ENCODE measurements around the gene FTO. TPM values are rescaled to one million over a fixed set of nuclear protein-coding genes. Genes with fewer than 3 reads are reported as not detected.

Gene FTO
- total RNA-seq, 1 experiment from 2014 or later = 43.0 TPM

- in situ Hi-C loops (cut with HindIII; ENCODE audit: low sequenced_read_pairs) = no loop called here
- DNase-seq (ENCODE audit: low spot score) = no peak
Observed at GRCh38 chr16:53911513-53911912, 207.6 kb downstream of the FTO start.

DNA sequence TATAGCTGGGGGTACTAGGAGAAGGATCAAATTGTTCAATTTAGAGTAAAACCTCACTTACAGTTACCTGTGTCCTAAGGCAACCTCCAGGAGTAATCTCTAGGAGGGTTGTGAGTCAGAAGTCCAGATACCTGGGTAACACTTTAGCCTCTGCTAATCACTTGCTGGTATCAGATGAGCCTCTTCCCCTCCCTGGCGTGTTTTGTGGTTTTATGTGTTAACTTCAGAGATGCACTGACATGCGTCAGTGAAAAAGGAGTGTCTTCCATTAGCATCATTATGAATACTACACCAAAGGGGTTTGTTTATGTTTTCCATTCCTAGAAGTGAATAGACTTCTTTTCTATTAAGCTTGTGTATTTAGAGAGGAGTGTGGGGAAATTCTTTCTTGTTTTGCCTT lies 208.2 kb downstream of the FTO start:
- in situ Hi-C loops (cut with HindIII; ENCODE audit: low sequenced_read_pairs) = no loop called here
- DNase-seq (ENCODE audit: low spot score) = no peak

DNA sequence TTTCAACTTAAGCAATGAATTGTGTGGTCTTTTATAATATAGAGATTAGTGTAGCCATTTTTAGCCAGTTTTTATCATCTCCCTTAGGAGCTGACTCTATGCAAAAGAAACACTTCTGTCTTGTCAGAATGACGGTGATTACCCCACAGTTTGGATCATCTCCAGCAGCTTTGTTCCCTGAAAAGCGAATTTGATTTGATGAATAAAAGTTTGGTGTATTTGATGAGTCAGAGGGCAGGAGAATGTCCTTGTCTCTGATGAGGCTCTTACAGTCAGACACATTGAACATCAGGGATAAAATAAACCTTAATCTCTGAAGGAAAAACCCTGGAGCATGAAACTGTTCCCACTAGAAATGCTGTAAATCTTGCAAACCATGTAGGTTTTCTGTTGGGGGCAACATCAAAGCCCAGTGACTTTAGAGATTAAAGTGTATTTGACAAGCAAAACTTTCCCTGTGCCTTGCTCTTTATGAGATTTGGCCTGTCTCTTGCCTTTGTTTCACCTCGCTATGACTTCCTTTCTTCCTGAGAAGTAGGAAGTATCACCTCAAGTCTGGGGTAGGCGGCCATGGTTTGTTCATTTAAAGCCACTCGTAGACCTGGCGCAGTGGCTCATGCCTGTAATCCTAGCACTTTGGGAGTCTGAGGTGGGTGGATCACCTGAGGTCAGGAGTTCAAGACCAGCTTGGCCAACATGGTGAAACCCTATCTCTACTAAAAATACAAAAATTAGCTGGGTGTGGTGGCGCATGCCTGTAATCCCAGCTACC lies 209.3 kb downstream of the FTO start:
- in situ Hi-C loops (cut with HindIII; ENCODE audit: low sequenced_read_pairs) = no loop called here
- no peak for DNase-seq (ENCODE audit: low spot score)

DNA sequence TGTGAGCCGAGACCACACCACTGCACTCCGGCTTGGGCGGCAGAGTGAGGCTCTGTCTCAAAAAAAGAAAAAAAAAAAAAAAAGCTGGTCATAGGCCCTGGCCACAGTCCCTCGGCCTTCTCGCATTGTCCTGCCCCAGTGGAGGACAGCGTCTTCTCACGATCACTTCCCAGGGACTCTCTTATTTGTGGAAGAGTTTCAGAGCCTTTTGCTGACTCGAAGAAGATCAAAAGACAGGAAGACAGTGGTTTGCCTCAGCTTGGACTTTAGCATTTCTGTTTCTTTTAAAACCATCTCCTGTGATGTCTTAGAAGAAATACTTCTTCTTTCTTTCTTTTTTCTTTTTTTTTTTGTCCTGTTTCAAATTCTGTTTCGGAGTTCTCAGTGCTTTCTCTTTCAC lies 210.0 kb downstream of the FTO start:
- DNase-seq (ENCODE audit: low spot score) = no peak
- in situ Hi-C loops (cut with HindIII; ENCODE audit: low sequenced_read_pairs) = no loop called here

- in situ Hi-C loops (cut with HindIII; ENCODE audit: low sequenced_read_pairs) = no loop called here
- no peak for DNase-seq (ENCODE audit: low spot score)
Observed at GRCh38 chr16:53914736-53915135, 210.8 kb downstream of the FTO start.

DNA sequence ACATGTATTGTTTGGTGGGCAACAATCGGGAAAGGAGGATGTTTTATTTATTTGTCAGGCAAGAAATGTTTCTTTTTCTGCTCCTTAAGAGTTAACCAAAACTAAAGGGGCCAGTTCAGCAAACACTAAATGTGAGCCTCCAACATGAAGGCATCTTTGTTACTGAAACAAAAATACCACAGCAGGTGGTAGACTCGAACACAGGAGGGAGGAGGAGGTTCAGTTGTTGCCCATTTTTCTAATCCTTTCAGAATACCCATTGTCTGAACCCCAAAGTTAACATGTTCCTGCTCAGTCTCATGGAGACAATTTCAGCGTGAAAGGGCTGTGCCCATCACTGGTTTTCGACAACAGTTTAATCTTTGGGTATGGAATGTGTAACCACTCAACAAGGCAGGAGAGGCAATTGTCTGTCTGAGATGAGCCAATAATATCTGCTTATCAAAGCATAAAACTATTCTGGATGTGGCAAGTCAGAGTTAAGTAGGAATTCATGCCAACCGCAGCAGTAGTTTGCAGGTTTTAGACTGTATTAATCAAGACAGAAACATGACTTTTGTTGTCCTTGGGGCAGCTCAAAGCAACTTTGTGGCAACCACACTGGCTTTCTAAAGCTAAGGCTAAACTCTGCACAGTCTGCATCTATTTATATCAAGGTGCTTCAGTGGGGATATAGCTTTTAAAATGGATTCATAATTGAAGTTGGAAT lies 211.7 kb downstream of the FTO start:
- no peak for DNase-seq (ENCODE audit: low spot score)
- in situ Hi-C loops (cut with HindIII; ENCODE audit: low sequenced_read_pairs) = no loop called here

DNA sequence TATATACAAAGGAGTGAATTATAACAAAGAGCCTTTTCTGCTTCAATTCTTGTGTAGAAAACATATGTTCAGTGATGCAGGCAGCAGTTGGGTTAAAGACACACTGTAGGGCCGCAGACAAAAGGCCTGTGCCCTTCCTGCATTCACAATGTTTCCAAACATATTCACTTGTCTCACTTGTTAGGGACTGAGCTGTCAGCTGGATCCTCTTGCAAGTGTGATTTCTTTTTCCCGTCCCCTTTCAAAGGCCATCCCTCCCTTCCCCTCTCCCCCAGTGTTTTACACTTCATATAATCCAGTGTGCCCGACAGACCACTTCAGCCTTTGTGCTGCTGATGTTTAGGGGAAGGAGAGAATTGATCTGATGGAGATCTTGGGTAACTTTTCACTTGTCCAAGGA lies 217.0 kb downstream of the FTO start:
- in situ Hi-C loops (cut with HindIII; ENCODE audit: low sequenced_read_pairs) = no loop called here
- no peak for DNase-seq (ENCODE audit: low spot score)

DNA sequence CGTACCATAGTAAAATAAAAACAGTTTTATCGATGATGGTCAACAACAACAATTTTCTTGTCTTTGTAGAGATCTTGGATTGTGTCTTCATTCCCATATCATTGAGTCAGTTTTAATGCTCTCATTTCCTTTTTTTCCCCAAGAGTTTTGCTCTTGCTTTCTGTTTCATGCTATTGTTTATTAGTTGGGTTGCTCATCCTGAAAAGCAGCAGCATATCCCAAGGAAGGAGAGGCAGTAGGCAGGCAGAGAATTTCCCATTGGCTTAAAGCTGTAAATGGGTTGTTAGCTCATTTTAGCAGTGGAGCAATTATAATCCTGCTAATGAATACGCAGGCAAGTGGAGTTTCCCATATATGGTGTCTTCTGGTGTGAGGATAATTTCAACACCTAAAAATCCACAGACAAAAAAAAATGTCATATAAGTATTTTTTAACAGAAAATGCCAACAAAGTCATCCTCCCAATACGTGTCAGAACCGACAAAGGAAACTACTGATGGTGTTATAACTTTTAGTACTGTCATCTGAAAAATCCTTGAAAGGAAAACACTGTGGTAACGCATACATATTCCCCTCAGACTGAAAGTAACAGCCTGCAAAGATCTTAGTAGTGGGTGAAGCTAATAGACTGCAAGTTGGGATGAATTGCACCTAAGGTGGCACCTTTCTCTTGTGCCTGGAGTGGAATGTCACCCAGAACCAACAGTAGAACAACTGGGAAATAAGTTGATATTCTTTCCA lies 218.3 kb downstream of the FTO start:
- no peak for DNase-seq (ENCODE audit: low spot score)
- in situ Hi-C loops (cut with HindIII; ENCODE audit: low sequenced_read_pairs) = no loop called here

- in situ Hi-C loops (cut with HindIII; ENCODE audit: low sequenced_read_pairs) = no loop called here
- DNase-seq (ENCODE audit: low spot score) = no peak
Observed at GRCh38 chr16:53922807-53923571, 219.0 kb downstream of the FTO start.

DNA sequence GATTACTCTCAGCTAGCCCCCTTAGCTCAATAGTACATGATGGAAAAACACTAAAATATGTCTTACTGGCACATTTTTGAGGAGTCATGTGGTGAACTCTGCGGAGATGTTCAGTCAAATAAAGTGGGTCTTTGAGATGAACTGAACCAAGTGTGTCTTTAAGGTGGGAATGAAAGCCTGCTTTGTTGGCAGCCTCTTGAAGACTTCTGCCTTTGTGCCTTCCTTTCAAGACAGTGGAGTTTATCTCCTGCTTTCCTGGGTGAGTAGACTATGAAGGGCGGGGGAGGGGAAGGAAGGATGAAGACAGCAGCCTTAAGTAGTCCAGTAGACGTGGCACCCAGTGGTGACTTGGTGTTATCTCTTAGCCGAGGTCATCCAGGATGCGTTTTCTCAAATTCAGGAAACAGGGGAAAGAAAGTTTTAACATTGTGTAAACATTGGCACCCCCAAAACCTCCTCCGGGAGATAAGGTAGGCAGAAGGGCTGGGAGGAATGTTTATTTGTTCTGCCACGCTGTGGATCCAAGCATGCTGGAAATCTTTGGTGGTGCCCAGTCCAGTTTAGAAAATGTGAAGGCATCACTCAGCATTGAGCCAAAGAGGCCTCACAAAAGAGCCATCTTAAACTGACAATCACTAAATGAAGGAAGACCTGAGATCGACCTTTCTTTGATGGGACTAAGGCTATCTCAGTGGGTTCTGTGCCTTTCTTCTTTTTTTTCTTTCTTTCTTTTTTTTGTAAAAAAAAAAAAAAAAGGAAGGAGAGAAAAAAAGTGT lies 220.6 kb downstream of the FTO start:
- in situ Hi-C loops (cut with HindIII; ENCODE audit: low sequenced_read_pairs) = no loop called here
- DNase-seq (ENCODE audit: low spot score) = no peak

GRCh38 chr16:53925107-53925410 lies 221.1 kb downstream of the FTO start:
- in situ Hi-C loops (cut with HindIII; ENCODE audit: low sequenced_read_pairs) = no loop called here
- no peak for DNase-seq (ENCODE audit: low spot score)

DNA sequence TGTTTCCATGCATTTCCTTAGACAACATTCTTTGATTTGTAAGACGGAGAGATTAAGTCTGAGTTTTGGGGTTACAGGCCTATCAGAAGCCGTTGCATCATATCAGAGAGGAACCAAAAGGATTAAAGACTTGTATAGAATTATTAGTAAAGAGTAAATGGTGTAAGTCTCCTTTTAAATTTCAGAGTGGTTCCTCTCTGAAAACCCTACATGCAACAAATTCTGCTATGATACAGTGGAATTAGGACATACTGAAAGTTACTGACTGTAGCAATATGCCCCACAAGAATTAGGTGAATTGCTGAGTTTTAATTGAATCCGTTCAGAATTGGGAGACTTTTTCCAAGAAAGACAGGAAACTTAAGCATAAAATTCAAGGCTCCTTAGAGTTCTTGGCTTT lies 221.6 kb downstream of the FTO start:
- DNase-seq (ENCODE audit: low spot score) = no peak
- in situ Hi-C loops (cut with HindIII; ENCODE audit: low sequenced_read_pairs) = no loop called here

- no peak for DNase-seq (ENCODE audit: low spot score)
- in situ Hi-C loops (cut with HindIII; ENCODE audit: low sequenced_read_pairs) = no loop called here
Observed at GRCh38 chr16:53926209-53926608, 222.3 kb downstream of the FTO start.

- no peak for DNase-seq (ENCODE audit: low spot score)
- in situ Hi-C loops (cut with HindIII; ENCODE audit: low sequenced_read_pairs) = no loop called here
Observed at GRCh38 chr16:53932975-53933374, 229.0 kb downstream of the FTO start.

DNA sequence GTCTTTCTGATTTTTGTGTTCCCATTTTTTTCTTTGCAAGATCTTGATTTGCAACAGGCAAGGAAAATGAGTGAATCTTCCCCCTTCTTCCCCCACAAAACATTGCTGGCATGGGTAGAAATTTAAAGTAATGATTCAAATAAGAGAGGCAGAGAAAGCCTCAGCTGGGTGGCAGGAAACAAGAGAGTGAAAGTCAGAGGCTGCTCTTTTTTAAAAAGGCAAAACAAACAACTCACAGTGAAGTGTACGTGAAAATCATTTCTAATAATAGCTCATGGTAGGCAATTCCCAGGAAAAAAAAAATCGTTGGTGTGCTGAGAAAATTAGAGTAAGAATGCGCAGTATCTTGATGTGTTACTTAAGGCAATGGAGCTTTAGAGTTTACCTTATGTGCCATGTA lies 229.5 kb downstream of the FTO start:
- in situ Hi-C loops (cut with HindIII; ENCODE audit: low sequenced_read_pairs) = no loop called here
- no peak for DNase-seq (ENCODE audit: low spot score)

GRCh38 chr16:53936052-53936451 lies 232.1 kb downstream of the FTO start:
- in situ Hi-C loops (cut with HindIII; ENCODE audit: low sequenced_read_pairs) = no loop called here

DNA sequence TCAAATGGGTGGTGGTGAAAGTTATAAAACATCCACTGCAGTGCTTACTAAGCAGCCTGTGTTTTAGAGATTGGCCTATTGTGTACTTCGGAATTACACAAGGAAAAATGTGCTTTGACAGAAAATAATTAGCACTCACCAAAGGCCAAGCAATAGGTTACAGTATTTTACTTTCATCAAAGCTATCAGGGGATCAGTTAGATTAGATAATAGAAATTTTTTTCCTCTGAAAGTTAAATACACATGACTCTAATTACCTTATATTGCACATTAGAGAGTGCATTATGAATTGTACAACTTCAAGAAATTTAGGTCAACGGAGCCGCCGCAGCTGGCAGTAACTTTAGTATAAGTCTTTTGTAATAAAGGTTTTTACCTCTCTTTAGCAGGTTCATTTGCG lies 232.6 kb downstream of the FTO start:
- in situ Hi-C loops (cut with HindIII; ENCODE audit: low sequenced_read_pairs) = no loop called here
- DNase-seq (ENCODE audit: low spot score) = no peak

More at GRCh38 chr16:53936052-53936451, 232.1 kb downstream of the FTO start:
- no peak for DNase-seq (ENCODE audit: low spot score)

GRCh38 chr16:53937161-53937880 lies 233.4 kb downstream of the FTO start:
- in situ Hi-C loops (cut with HindIII; ENCODE audit: low sequenced_read_pairs) = no loop called here
- no peak for DNase-seq (ENCODE audit: low spot score)
